Testis (tissue), 3 donors: ENCODE results near the gene TRIB2. TPM values are rescaled to one million over a fixed set of nuclear protein-coding genes. Genes with fewer than 3 reads are reported as not detected.
A peak's percentile ranks its signal among the peaks of the same experiment; 100 is the strongest.

Experiments
- DNase-seq: peaks from one replicate; pipeline ENCODE4 v3.0.0-alpha.2; 2019
- H3K27ac ChIP-seq, 2 donors: fragments of 200-600 bp; sonication (generic); one replicate each; pipeline ENCODE4 v1.5.1; 2019
- H3K27me3 ChIP-seq: fragments of 200-600 bp; sonication (generic); one replicate; pipeline ENCODE4 v1.5.1; 2019
- H3K36me3 ChIP-seq: fragments of 200-600 bp; sonication (generic); one replicate; pipeline ENCODE4 v1.5.1; 2017; ENCODE audit warnings: low read depth; ENCODE audit errors: missing control alignments
- H3K4me1 ChIP-seq: fragments of 200-600 bp; sonication (generic); one replicate; pipeline ENCODE4 v1.5.1; 2019
- H3K4me3 ChIP-seq, 2 donors: fragments of 200-600 bp; sonication (generic); one replicate each; pipeline ENCODE4 v1.5.1; 2017 to 2019
- H3K9me3 ChIP-seq: fragments of 200-600 bp; sonication (generic); one replicate; pipeline ENCODE4 v1.5.1; 2017
- CTCF ChIP-seq, 3 experiments: fragments of 450-650 bp in 2 of 3; fragments of 200-600 bp in 1 of 3; sonication (generic) in 1 of 3; IDR thresholded peaks; one replicate each; pipeline ENCODE4 v1.5.1; 2016 to 2019; ENCODE audit warnings: antibody characterized with exemption in 3 of 3, mild to moderate bottlenecking in 2 of 3, moderate library complexity in 1 of 3
- POLR2A ChIP-seq: fragments of 450-650 bp; IDR thresholded peaks from one replicate; pipeline ENCODE4 v1.6.1; 2017; ENCODE audit warnings: antibody characterized with exemption, mild to moderate bottlenecking, moderate library complexity
- WGBS, 2 donors: methylation state at CpG; one replicate each; pipeline ENCODE4 v1.1.5; 2018; 5-methylcytosine and 5-hydroxymethylcytosine counted together
- intact Hi-C: fragments of 100-400 bp; cut with DNase I; formaldehyde crosslinking; loops from one replicate; pipeline ENCODE4 v1.15.1; 2023; ENCODE audit warnings: low total_unique reads
- microRNA-seq, 2 donors: library from miRNA; unstranded; fragments of <30 nt; microRNA quantifications; one replicate each; pipeline ENCODE4, GENCODE V29; 2016; ENCODE audit warnings: borderline number of aligned reads in 2 of 2, borderline replicate concordance in 1 of 2
- polyA plus RNA-seq: library from polyadenylated mRNA; stranded (reverse); fragments of 350-450 nt; fragmentation: Illumina TruSeq; extraction: RNeasy Lipid Tissue Mini Kit (QIAGEN cat#74804); gene quantifications from one replicate; pipeline ENCODE4 v1.2.3, GENCODE V29; 2014; ENCODE audit warnings: low read depth, low replicate concordance; ENCODE audit not compliant: insufficient read depth
- small RNA-seq, 2 donors: library from RNA; depleted of rRNA; stranded (forward); fragments of <200 nt; gene quantifications; one replicate each; pipeline ENCODE3, GENCODE V24; 2016
- total RNA-seq, 2 donors: library from RNA; depleted of rRNA; stranded (reverse); fragments of >200 nt; gene quantifications; one replicate each; pipeline ENCODE4 v1.2.3, GENCODE V29; 2016

The TRIB2 gene
- total and polyA plus RNA-seq, 3 donors from 2014 or later = 54.9 to 190 (median 189) TPM

GRCh38 chr2:12778811-12779579, 62.3 kb downstream of the TRIB2 start:
- Histone ChIP-seq H3K27ac (peak overlapping the region; percentile 45 to 59), H3K4me3 (no peak overlapping the region), H3K4me1 (peaks cover 12% of the 10 kb centered on the region), H3K36me3 (no peaks in the 10 kb centered on the region), H3K9me3 (no peaks in the 10 kb centered on the region), H3K27me3 (no peaks in the 10 kb centered on the region)
- no peak for TF ChIP-seq CTCF (IDR thresholded peaks at IDR 0.05)
- TF ChIP-seq POLR2A = no peak
- DNase-seq = no peak
- 64 to 71% methylated on average over 11 to 12 of the region's 12 CpGs for WGBS, 2 donors
- intact Hi-C loops = no loop called here

- peaks cover 12% of the 10 kb centered on the region for H3K4me1 ChIP-seq
- H3K9me3 ChIP-seq = no peaks in the 10 kb centered on the region
- no peak for DNase-seq
- H3K27ac ChIP-seq = no peak overlapping the region
- intact Hi-C loops = no loop called here
- H3K27me3 ChIP-seq = no peaks in the 10 kb centered on the region
- H3K4me3 ChIP-seq = no peak overlapping the region
- TF ChIP-seq CTCF (IDR thresholded peaks at IDR 0.05) (no peak), POLR2A (no peak)
- H3K36me3 ChIP-seq = no peaks in the 10 kb centered on the region
Measured at GRCh38 chr2:12781329-12781728, 64.6 kb downstream of the TRIB2 start.

- peak overlapping the region; percentile 55 to 79 for H3K27ac ChIP-seq
- 41 to 59% methylated on average over 7 of the region's 7 CpGs for WGBS, 2 donors
- H3K36me3 ChIP-seq = no peaks in the 10 kb centered on the region
- H3K4me3 ChIP-seq = no peak overlapping the region
- no peaks in the 10 kb centered on the region for H3K4me1 ChIP-seq
- H3K9me3 ChIP-seq = no peaks in the 10 kb centered on the region
- intact Hi-C loops = no loop called here
- no peak for TF ChIP-seq POLR2A
- no peak for TF ChIP-seq CTCF (IDR thresholded peaks at IDR 0.05)
- no peaks in the 10 kb centered on the region for H3K27me3 ChIP-seq
- DNase-seq = peak; percentile 27
Measured at GRCh38 chr2:12787891-12788801, 71.4 kb downstream of the TRIB2 start.

DNA sequence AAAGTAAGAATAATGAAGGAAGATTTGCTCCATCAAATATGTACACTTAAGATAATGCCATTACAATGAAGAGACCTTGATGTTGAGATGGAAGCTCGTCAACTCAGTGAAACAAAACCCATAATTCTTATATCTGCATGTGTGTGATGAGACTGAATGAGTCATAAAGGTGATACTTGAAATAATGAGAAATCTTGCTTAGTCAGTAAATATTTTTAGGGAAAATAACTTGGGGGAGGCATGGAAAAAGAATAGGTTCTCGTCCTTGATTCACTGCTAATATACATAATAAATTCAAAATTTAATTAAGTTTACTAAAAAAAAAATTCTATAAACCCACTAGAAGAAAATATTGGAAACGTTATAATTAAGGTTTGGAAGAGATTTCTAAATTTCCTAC, 75.2 kb downstream of the TRIB2 start:
- Histone ChIP-seq H3K27ac (no peak overlapping the region), H3K9me3 (no peaks in the 10 kb centered on the region), H3K36me3 (no peaks in the 10 kb centered on the region), H3K4me1 (no peaks in the 10 kb centered on the region), H3K4me3 (no peak overlapping the region), H3K27me3 (no peaks in the 10 kb centered on the region)
- no peak for DNase-seq
- TF ChIP-seq POLR2A = no peak
- TF ChIP-seq CTCF (IDR thresholded peaks at IDR 0.05) = no peak
- intact Hi-C loops = no loop called here
- WGBS, 2 donors = 97% methylated on average over 3 of the region's 3 CpGs

Small RNAs within 50 kb of the gene (microRNA-seq; reads per million reads assigned to microRNA genes)
- 0 to 0.69 reads per million in 2 donors for gene MIR3125

Small RNAs within 50 kb of the gene (small RNA-seq; reads per million reads assigned to genes)
- gene MIR3125 = 0 reads per million in 2 donors
